ENCODE data around the gene ALOX5AP. TPM values are rescaled to one million over a fixed set of nuclear protein-coding genes. Genes with fewer than 3 reads are reported as not detected.

ALOX5AP gene
- total RNA-seq, 2 experiments from 2014 or later = 40.5 to 42.2 TPM

- peaks cover 17% of the 10 kb centered on the region for H3K4me1 Mint-ChIP-seq (ENCODE audit: low read depth)
- H3K4me3 Mint-ChIP-seq = no peak overlapping the region
- H3K27ac Mint-ChIP-seq = no peak overlapping the region
- intact Hi-C loops (cut with micrococcal nuclease) = no loop called here
- no peak for TF ChIP-seq CTCF (IDR thresholded peaks at IDR 0.05)
- CTCF ChIA-PET = interaction anchor here (3.2 kb wide), 1 partner anchor 11 kb away, joined by 9 read pairs; no protein-coding TSS in a partner anchor
- no peaks in the 10 kb centered on the region for H3K9me3 Mint-ChIP-seq
- no peaks in the 10 kb centered on the region for H3K27me3 Mint-ChIP-seq
- POLR2A ChIA-PET = no interaction called here
- DNase-seq (no peak), ATAC-seq (no peak)
- peaks cover 13% of the 10 kb centered on the region for H3K36me3 Mint-ChIP-seq (ENCODE audit: low read depth)
Observed at GRCh38 chr13:30763786-30764413, 28.6 kb downstream of the ALOX5AP start.

GRCh38 chr13:30766231-30766630 is 30.9 kb downstream of the ALOX5AP start:
- ATAC-seq = no peak
- no peaks in the 10 kb centered on the region for H3K27me3 Mint-ChIP-seq
- peak overlapping the region; percentile 56 for H3K27ac Mint-ChIP-seq
- no peak for DNase-seq
- H3K4me1 Mint-ChIP-seq (ENCODE audit: low read depth) = peaks cover 16% of the 10 kb centered on the region
- H3K4me3 Mint-ChIP-seq = no peak overlapping the region
- TF ChIP-seq CTCF (IDR thresholded peaks at IDR 0.05) = no peak
- intact Hi-C loops (cut with micrococcal nuclease) = no loop called here
- no peaks in the 10 kb centered on the region for H3K9me3 Mint-ChIP-seq
- CTCF ChIA-PET = interaction anchor here (2.1 kb wide), 1 partner anchor 13 kb away, joined by 8 read pairs; no protein-coding TSS in a partner anchor
- peaks cover 13% of the 10 kb centered on the region for H3K36me3 Mint-ChIP-seq (ENCODE audit: low read depth)
- POLR2A ChIA-PET = interaction anchor here (0.9 to 1.4 kb wide), 2 partner anchors 12 to 84 kb away, joined by 3 to 5 read pairs; no protein-coding TSS in a partner anchor

GRCh38 chr13:30770929-30771328 is 35.6 kb downstream of the ALOX5AP start:
- no peak for TF ChIP-seq CTCF (IDR thresholded peaks at IDR 0.05)
- DNase-seq = no peak
- Mint-ChIP-seq H3K27me3 (no peaks in the 10 kb centered on the region), H3K9me3 (no peaks in the 10 kb centered on the region), H3K4me3 (no peak overlapping the region), H3K4me1 (ENCODE audit: low read depth) (peaks cover 36% of the 10 kb centered on the region), H3K36me3 (ENCODE audit: low read depth) (peaks cover 3% of the 10 kb centered on the region), H3K27ac (no peak overlapping the region)
- intact Hi-C loops (cut with micrococcal nuclease) = no loop called here
- ATAC-seq = no peak
- POLR2A ChIA-PET = no interaction called here
- CTCF ChIA-PET = interaction anchor here (0.8 to 1.1 kb wide), 2 partner anchors 27 to 95 kb away, joined by 3 read pairs; no protein-coding TSS in a partner anchor

GRCh38 chr13:30773561-30773960 is 38.2 kb downstream of the ALOX5AP start:
- peak overlapping the region; percentile 81 for H3K27ac Mint-ChIP-seq
- TF ChIP-seq CTCF (IDR thresholded peaks at IDR 0.05) = no peak
- H3K36me3 Mint-ChIP-seq (ENCODE audit: low read depth) = peaks cover 3% of the 10 kb centered on the region
- H3K9me3 Mint-ChIP-seq = no peaks in the 10 kb centered on the region
- intact Hi-C loops (cut with micrococcal nuclease) = no loop called here
- DNase-seq (no peak), ATAC-seq (no peak)
- H3K4me1 Mint-ChIP-seq (ENCODE audit: low read depth) = peaks cover 21% of the 10 kb centered on the region
- CTCF ChIA-PET = no interaction called here
- POLR2A ChIA-PET = no interaction called here
- no peaks in the 10 kb centered on the region for H3K27me3 Mint-ChIP-seq
- H3K4me3 Mint-ChIP-seq = no peak overlapping the region

- H3K27me3 Mint-ChIP-seq = no peaks in the 10 kb centered on the region
- ChIA-PET CTCF (interaction anchor here (1.6 kb wide), 1 partner anchor 34 kb away, joined by 5 read pairs; no protein-coding TSS in a partner anchor), POLR2A (interaction anchor here (0.6 kb wide), 1 partner anchor 143 kb away, joined by 3 read pairs; no protein-coding TSS in a partner anchor)
- peak overlapping the region; percentile 81 for H3K27ac Mint-ChIP-seq
- H3K36me3 Mint-ChIP-seq (ENCODE audit: low read depth) = peaks cover 3% of the 10 kb centered on the region
- peaks cover 21% of the 10 kb centered on the region for H3K4me1 Mint-ChIP-seq (ENCODE audit: low read depth)
- H3K9me3 Mint-ChIP-seq = no peaks in the 10 kb centered on the region
- no peak for TF ChIP-seq CTCF (IDR thresholded peaks at IDR 0.05)
- intact Hi-C loops (cut with micrococcal nuclease) = no loop called here
- peak; percentile 20 for DNase-seq
- ATAC-seq = peak; percentile 86
- H3K4me3 Mint-ChIP-seq = peak overlapping the region; percentile 16
Observed at GRCh38 chr13:30774214-30774730, 38.9 kb downstream of the ALOX5AP start.

Measured in activated CD8-positive, alpha-beta T cell treated with anti-CD3 and anti-CD28 coated beads for 36 hours (primary cell).